ENCODE data around the gene ACMSD.
"Not testable (repeated sequence)": the region's sequence is repeated elsewhere in the genome, so short reads cannot be mapped to it uniquely, and the experiment has no call there.

The ACMSD gene

DNA sequence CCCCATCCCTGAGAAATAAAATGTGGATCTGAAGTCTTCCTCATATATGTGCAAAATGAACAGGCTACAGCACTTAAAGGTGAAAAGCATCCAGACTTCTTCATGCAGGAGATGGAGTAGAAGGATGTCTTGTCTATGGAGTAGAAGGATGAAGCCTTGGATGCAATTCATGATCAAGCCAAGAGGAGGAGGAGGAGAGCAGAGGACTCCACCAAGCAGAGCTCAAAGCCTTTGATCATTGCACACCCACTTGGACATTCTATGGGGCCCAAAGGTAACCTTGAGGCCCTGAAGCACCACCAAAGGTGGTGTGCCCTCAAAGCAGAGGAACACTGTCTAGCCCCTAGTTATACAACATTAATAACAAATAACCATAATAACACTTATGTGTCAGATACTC is 17.3 kb downstream of the ACMSD start:
- no peak for DNase-seq

DNA sequence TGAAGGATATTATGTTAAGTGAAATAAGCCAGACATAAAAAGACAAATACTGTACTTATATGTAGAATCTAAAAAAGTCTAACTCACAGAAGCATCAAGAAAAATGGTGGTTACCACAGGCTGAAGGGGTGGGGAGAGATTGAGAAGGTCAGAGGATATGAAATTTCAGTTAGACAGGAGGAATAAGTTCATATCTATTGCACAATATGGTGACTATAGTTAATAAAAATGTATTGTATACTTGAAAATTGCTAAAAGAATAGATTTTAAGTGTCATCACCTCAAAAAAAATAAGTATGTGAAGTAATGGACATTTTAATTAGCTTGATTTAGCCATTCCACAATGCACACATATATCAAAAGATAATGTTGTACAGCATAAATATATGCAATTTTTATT is 19.8 kb downstream of the ACMSD start:
- DNase-seq: no peak

DNA sequence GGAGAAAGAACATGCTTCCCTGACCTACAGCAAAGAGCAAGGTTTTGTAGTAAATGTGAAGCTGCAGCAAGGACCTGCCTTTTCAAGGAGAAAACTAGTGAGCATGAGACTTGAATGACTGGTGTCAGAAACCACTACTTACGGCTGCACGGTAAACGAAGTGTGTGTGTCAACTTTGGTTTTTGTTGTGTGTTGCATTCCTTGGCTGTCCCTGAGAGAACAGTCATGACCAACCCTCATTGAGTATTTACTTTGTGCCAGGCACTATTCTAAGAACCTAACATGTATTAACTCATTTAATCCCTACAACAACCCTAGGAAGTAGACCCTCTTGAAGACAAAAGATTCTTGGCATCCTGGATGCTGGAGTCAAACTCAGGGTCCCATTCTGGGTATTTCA is 22.8 kb downstream of the ACMSD start:
- no peak for DNase-seq

DNA sequence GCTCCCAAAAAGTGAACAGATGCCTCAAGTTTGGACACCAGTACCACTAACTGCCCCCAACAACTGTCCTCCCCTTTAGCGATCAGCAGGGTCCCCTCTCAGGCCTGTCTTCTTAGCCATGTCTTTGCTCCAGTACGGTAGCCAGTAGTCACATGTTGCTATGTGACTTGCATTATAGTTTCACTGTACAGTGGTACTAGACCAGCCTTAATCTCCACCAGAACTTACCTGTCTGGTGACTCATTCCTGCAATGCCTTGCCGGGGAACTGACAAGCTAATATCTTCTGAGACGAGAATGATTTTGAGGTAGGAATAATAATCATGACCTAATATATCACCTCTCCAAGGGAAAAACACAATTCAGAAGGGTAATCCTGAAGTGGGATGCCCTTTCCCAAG is 23.7 kb downstream of the ACMSD start:
- no peak for DNase-seq

DNA sequence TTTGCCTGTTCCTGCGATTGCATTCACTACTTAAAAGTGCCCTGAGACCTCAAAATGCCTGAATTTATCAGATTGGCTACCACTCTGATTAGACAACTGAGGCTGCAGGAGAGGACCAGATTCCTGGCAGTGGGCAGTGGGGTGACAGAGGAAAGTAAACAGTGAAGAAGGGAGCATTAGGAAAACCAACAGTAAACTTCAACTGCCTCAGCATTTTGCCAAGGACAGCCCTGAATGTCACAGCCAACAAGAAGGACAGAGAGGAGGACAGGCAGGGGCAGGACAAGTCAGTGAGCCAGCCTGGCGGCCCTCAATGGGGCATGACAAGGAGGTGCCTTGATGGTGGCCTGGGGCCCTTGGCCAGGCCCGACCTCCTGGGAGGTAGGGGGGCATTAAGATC is 24.3 kb downstream of the ACMSD start:
- DNase-seq: no peak

DNA sequence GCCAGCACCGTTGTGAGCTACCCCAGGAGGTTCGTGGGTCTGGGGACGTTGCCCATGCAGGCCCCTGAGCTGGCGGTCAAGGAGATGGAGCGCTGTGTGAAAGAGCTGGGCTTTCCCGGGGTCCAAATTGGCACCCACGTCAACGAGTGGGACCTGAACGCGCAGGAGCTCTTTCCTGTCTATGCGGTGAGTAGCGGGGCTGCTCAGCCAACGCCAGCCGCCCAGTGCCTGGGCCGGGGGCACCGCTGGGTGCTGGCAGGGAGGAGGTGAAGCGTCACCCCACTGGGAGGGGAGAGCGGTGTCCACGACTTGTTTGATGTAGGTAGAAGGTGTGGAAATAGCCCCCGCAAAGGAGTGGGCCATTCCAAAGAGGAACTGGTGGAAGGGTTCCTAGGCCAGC is 25.0 kb downstream of the ACMSD start:
- no peak for DNase-seq

DNA sequence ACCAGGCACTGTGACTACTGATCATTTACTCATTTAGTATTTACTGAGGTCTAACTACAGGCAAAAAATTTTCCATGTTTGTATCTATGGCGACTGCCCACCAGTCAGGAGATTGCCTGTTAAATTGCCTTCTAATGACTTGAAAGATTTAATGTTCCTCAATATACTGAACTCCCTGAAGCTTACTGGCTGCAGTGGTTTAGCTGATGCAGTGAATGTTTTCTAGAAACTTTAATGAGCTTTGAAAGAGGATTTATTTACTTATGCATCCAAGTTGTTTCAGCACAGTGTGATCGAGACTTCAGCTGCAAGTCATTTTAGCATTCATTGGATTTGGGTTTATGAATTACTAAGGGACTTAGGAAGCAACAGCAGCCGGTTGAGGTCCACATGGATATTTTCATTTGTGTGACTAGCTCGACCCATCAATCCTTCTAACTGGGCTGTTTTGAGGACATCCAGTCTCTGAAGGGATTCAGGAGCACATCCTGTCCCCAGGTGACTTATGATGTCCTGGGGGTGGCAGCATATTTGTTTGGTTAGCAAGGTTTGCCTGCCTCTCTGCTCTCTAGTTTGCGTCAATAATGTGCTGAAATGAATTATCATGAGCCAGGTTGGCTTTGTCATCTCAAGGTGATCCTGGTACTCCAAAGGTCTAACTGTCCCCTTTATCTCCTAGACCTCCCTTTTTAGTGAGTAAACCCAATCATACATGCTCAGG is 26.8 kb downstream of the ACMSD start:
- no peak for DNase-seq

DNA sequence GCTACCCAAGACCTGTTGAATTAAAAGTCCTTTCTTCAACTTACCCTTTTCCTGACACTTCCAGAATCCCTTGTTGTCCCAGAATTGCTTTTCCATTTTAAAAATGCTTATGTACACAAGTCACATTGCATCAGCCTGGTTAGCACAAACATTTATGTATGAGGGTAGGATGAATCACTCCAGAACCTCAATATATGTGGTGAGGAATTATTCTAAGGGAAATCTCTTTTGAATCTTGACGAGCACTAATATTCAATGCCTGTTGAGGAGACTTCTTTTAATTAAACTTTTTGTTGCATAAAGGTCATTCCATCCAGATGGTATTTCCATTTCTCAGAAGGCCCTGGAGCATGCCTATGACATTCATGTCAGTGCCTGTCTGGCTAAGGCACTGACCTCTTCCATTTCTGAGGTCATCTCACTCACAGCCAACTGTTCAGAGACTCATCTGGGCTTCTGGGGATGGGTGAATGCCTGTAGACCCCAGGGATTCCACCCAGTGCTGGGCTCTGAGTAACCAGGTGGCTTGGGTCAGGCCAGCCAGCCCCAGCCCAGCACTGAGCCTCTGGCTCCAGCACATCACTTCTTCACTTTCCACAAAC is 28.2 kb downstream of the ACMSD start:
- DNase-seq: no peak

DNA sequence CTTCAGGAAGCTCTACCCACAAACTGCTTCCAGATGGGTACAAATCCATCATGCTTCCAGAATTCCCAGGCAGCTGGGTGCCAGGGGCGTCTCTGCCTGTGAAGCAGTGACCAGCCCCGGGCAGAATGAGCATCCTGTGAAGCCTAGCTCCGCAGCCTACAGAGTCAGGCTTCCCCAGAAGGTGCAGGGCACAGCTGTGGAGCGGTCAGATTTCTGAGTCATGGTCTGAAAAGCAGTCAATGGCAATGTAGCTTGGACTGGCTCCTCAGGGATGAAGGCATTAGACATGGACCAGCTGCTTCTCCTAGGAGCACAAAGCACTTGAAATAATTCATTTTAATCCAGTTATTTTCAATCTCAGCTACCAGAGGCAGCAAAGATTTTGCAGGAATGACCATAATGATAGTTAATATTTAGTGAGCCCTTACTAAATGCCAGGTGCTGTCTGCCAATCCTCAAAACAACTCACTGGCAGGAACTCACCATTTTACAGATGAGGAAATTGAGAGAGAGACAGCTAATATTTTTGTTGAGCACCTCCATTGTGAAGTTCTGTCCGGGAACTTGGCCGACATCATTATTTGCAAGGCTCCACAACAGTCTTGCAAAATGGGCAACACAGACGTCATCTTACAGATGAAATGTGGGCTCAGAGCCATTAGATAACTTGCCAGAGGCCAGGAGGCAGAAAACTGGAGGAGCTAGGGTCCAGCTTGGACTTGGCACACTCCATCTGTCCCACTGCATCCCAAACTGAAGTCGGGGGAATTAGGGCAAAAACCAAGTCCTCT is 31.7 kb downstream of the ACMSD start:
- no peak for DNase-seq

DNA sequence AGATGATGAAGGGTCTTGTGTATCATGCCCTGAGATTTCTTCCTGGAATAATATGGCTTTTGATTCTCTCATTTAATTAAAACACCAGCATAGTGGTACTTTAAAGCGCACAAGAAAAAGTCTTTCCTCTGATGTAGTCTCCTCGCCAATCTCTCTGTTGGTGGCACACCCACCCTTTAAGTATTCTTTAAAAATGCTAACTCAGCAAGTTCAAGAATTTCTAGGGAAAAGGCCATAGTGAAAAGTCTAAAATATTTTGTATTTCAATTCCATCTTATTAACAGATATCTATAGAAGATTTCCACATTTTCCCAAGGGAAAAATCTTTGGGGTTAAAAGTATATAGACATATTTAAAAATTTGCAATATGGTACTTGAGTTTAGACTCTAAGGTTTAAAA is 34.7 kb downstream of the ACMSD start:
- DNase-seq: no peak

DNA sequence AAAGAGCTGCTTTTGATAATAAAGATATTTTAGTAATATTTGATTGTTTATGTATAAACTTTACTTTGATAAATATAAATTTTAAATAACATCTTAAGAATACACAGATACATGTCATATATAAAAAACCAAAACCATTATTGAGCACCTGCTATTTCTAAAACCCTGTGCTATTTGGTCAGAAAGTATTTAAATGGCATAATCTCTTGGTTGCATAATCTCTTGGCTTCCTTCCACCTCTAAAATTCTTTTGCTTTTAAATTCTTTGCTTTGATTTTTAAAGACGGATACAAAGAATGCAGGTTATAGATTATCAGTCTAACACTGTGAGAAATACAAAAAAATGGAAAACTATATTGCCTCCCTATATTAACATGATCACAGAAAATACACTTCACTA is 36.9 kb downstream of the ACMSD start:
- no peak for DNase-seq

DNA sequence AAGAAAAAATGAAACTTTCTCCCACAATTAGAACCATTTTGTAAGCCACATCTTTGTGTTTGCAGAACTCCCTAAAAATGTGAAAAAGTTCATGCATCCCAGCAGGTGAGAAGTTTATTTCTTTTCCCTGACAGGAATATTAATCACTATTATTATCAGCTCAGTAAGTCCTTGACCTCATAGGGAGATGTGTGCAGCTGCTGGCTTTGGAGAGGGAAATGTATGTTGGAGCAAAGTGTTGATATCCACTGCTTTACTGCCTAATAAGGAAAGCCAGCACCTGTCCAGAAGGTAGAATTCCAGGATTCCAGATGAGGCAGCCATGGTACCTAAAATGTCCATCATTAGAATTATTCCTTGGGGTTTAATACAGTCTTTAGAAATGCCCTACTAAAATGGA is 44.4 kb downstream of the ACMSD start:
- DNase-seq: no peak

DNA sequence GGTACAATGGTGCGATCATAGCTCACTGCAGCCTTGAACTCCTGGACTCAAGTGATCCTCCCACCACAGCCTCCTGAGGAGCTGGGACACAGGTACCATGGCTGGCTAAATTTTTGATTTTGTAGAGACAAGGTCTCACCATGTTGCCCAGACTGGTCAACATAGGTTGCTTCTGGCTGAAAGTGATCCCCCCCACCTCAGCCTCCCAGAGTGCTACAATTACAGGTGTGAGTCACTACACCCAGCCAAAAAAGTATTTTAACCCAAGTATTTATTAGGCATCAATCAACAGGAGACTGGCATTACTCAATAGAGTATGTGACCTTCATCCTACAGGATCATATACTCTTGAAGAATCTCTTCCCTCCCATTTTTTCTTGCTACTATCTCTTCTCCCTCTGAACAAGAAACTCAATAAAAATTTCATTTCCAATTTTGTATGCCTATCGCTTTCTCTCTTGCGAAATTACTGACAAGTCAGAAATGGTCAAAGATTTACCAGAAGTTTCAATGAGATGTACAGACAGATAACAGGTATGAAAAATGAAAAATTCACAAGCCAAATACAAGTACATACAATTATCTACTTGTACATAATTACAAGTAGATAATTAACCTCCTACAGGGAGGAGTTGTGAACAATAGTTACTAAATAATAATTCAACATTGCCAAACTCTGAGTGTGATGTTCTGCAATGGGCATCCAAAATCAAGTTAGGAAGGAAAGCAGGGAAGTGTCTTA is 45.3 kb downstream of the ACMSD start:
- no peak for DNase-seq

DNA sequence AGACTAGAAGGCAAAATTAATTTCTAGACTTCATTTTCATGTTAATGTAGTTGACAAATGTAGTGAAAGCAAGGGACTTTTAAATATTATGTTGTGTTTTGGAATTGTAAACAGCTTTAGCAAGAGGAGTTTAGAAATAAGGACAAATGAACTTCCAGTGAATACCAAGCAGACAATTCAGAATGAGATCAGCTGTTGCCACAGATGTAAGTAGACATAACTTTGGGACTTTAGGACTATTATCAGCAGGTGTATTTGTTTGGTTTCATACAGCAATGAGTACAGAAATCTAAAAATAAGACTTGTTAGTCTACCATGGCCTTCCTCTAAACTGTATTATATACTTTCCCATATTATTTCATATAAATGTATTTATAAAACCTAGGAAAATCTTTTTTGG is 46.0 kb downstream of the ACMSD start:
- DNase-seq: no peak

DNA sequence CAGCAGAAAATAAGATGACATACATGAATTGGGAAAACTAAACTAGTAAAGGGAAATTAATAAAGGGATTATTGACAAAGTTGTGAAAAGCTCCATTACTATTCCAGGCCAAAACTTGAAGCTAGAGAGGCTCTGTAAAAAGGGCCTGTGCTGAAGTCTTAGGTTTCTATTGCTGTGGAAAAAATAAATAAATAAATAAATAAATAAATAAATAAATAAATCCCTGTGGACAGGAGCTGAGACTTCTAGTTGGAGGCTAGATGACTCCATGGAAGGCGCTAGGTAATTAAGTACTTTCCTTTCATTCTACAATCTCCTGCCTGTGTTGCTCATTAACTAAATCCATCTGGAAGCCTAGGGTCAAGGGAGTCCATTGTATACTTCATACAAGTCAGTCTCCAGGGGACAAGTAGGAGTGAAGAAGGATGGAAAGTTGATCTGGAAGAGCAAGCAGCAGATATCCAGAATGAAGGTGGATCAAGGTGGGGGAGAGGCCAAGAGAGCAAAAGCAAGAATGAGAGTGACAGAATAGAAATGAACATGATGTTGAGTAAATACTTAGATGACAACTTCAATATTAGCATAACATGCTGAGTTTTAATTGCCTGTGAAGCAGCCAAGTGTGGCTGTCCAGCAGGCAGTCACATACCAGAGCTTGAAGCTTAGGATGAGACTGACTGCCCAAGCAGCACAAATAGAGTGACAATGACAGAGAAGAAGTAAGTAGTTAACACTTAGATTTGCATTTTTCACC is 54.0 kb downstream of the ACMSD start:
- no peak for DNase-seq

DNA sequence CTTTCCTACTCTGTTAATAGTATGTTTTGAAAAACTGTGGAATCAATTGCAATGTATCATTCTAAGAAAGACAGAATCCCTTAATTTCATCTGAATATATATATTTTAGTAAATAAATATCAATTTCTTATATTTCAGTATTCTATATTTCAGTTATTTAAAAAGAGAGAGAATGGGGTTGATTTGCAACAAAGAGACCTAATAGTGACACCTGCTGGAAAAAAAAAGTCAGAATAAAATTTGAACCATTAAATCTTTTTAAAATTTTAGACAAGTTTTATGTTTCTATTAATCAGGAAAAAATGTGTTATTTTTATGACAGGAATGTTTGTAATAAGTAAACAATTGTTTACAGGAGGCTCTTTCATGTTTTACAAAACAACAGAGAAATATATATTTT is 59.5 kb downstream of the ACMSD start:
- no peak for DNase-seq

DNA sequence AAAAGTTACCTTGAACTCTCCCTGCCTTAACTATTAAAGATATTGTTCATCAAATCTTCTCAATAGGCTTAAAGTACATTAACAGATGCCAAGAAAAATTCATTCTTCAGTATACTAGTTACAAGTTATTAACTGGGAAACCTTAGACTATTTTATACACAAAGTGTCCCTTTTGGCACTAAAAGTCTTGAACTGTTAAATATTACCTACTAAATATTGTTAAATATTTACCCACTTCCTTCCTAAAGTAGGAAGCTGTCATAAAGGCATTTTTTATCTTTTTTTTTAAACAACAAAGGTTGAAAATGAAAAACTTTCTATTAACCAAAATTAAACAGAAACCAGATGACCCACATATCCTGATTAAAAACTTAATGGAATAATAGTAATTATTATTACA is 60.8 kb downstream of the ACMSD start:
- DNase-seq: no peak

DNA sequence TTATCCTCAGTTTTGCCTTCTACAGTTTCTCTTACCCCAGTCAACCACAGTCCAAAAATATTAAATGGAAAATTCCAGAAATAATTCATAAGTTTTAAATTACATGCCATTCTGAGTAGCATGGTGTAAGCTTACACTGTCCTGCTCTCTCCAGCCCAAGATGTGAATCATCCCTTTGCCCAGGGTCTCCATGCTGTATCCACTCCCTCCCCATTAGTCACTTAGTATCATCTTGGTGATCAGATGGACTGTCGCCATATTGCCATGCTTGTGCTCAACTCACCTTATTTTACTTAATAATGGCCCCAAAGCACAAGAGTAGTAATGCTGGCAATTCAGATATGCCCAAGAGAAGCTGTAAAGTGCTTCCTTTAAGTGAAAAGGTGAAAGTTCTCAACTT is 61.7 kb downstream of the ACMSD start:
- no peak for DNase-seq

DNA sequence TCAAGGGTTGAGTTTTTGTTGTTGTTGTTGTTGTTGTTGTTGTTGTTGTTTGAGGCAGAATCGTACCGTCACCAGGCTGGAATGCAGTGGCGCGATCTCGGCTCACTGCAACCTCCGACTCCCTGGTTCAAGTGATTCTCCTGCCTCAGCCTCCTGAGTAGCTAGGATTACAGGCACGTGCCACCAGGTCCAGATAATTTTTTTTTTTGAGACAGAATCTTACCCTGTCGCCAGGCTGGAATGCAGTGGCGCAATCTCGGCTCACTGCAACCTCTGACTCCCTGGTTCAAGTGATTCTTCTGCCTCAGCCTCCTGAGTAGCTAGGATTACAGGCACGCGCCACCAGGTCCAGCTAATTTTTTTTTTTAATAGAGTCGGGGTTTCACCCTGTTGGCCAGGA is 65.3 kb downstream of the ACMSD start:
- not testable (repeated sequence) for DNase-seq

DNA sequence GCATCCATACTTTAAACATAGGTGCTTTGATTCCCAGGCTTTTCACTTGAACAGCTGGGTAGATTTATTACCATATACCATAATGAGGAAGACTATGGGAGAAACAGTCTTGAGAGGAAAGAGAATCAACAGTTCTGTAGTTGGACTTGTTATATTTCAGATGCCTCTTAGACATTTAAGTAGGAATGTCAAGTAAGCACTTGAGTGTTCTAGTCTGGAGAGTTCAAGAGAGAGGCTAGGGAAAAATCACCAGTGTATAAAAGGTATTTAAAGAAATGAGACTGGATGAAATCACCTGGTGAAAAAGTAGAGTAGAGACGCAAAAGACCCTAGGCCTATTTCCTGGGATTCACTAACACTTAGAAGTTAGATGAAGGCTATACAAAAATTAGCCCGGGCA is 66.8 kb downstream of the ACMSD start:
- DNase-seq: no peak

DNA sequence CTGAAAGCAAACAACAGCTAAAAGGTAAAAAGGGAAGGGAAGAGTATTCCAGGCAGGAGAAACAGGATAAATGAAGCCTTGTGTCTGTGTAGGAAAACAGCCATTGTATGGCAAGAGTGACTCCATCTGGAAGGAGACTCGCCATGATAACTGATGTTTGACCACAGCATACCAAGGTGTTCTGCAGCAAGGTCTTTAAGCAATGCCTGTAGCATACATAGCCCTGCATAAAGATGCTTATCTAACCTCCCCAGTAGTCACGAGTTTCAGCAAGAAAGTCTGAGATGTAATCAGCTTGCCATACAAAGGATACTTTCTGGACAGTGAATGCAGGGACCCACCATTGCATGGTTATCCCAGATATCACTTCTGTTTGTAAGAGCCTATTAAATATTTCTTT is 68.3 kb downstream of the ACMSD start:
- DNase-seq: no peak

DNA sequence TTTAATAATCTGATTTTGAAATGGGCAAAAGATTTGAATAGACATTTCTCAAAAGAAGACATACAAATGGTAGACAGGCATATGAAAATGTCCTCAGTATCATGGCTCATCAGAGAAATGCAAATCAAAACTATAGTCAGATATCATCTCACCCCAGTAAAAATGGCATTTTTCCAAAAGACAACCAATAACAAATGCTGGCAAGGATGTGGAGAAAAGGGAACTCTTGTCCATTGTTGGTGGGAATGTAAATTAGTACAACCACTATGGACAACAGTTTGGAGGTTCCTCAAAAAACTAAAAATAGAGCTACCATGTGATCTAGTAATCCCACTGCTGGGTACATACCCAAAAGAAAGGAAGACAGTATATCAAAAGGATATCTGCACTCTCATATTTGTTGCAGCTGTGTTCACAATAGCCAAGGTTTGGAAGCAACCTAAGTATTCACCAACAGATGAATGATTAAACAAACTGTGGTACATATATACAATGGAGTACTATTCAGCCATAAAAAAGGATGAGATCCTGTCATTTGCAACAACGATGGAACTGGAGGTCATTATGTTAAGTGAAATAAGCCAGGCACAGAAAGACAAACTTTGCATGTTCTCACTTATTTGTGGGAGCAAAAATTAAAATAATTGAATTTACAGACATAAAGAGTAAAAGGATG is 69.2 kb downstream of the ACMSD start:
- DNase-seq: not testable (repeated sequence)
